Measurements from ENCODE around the gene TMEM144.

TMEM144 gene

GRCh38 chr4:158302076-158302866 lies 92.0 kb downstream of the TMEM144 start:
- DNase-seq = no peak

- DNase-seq = no peak
Observed at GRCh38 chr4:158304694-158305093, 94.4 kb downstream of the TMEM144 start.
